K562 (cell line): ENCODE measurements around the gene SUFU. TPM values are rescaled to one million over a fixed set of nuclear protein-coding genes. Genes with fewer than 3 reads are reported as not detected.
A peak's percentile ranks its signal among the peaks of the same experiment; 100 is the strongest.

Experiments
- ATAC-seq: fragments of 200-7000 bp; cut with Tn5 transposase; 3 replicates; pipeline ENCODE4 v1.9.1; 2020; ENCODE audit warnings: moderate library complexity
- BruUV-seq: library from RNA; stranded (reverse); fragments of 400-500 nt; replicated peaks from 2 replicates; lab custom pipeline; 2021; lab: Mats Ljungman, UMichigan
- CTCF ChIA-PET: fragments of 300-600 bp; formaldehyde crosslinking; extraction: SDS; loops from one replicate; lab custom pipeline; 2021; ENCODE audit warnings: low intra/inter-chr PET ratio; lab: Yijun Ruan, JAX
- POLR2A ChIA-PET: fragments of 300-600, 350-650 bp; sonication (Branson Sonifier 250); formaldehyde crosslinking; extraction: SDS; loops from one replicate; lab custom pipeline; 2021; ENCODE audit warnings: antibody characterized with exemption, inconsistent platforms; lab: Yijun Ruan, JAX
- DNase-seq, 4 experiments: peaks; one replicate each; pipeline versions ENCODE4 v3.0.0 to v3.0.0-alpha.2; 2011 to 2018; ENCODE audit warnings: low spot score in 3 of 4, mixed read lengths in 3 of 4; ENCODE audit errors: extremely low read depth in 1 of 4
- FAIRE-seq: peaks from 2 replicates; lab custom pipeline; 2011; peaks lifted over from hg19 to GRCh38; lab: Jason Lieb, UNC
- H2AFZ ChIP-seq: 2 replicates; pipeline ENCODE4 v1.6.0; 2011; ENCODE audit warnings: low read depth, low read length, control low read depth, inconsistent platforms
- H3K27ac ChIP-seq: fragments of 200-600 bp; 3 replicates; pipeline ENCODE4 v1.8.0; 2011; ENCODE audit warnings: low read depth, mild to moderate bottlenecking, control low read depth, inconsistent platforms, low read length, moderate library complexity, mixed read lengths; ENCODE audit errors: extremely low read depth
- H3K27me3 ChIP-seq, 2 experiments: fragments of 300-600 bp in 1 of 2; 2 replicates in 1 of 2; 3 replicates in 1 of 2; pipeline versions ENCODE4 v1.6.0 to v1.8.0; 2011; ENCODE audit warnings: inconsistent platforms in 2 of 2, low read length in 2 of 2, mild to moderate bottlenecking in 1 of 2, mixed read lengths in 1 of 2, moderate library complexity in 1 of 2; ENCODE audit not compliant: control insufficient read depth in 2 of 2, insufficient read depth in 2 of 2
- H3K36me3 ChIP-seq: fragments of 300-600 bp; 3 replicates; pipeline ENCODE4 v1.8.0; 2011; ENCODE audit warnings: mild to moderate bottlenecking, low read length, inconsistent platforms; ENCODE audit not compliant: control insufficient read depth, insufficient read depth
- H3K4me1 ChIP-seq, 2 experiments: fragments of 200-600 bp in 1 of 2; replicated peaks in 1 of 2; 2 replicates in 1 of 2; 3 replicates in 1 of 2; pipeline versions ENCODE4 v1.5.1 to v1.8.0; 2011; ENCODE audit warnings: inconsistent platforms in 2 of 2, low read length in 2 of 2, mild to moderate bottlenecking in 1 of 2, mixed read lengths in 1 of 2, moderate library complexity in 1 of 2; ENCODE audit not compliant: control insufficient read depth in 2 of 2, insufficient read depth in 2 of 2
- H3K4me2 ChIP-seq: 2 replicates; pipeline ENCODE4 v1.6.1; 2011; ENCODE audit warnings: low read length, control low read depth, inconsistent platforms, mixed read lengths; ENCODE audit not compliant: insufficient read depth
- H3K4me3 ChIP-seq: fragments of 200-600 bp; sonication (generic), shearing (Covaris generic); 2 replicates; pipeline ENCODE4 v1.5.1; 2016; ENCODE audit warnings: control low read depth, inconsistent platforms
- H3K79me2 ChIP-seq: fragments of 200-600 bp; 3 replicates; pipeline ENCODE4 v1.8.0; 2011; ENCODE audit warnings: low read length, inconsistent platforms; ENCODE audit not compliant: control insufficient read depth, insufficient read depth
- H3K9ac ChIP-seq, 2 experiments: 2 replicates each; pipeline versions ENCODE4 v1.6.0 to v1.6.1; 2011; ENCODE audit warnings: low read depth in 2 of 2, low read length in 2 of 2, control low read depth in 1 of 2, inconsistent platforms in 1 of 2, mild to moderate bottlenecking in 1 of 2, mixed read lengths in 1 of 2; ENCODE audit not compliant: insufficient read depth in 1 of 2
- H3K9me1 ChIP-seq: one replicate; pipeline ENCODE4 v1.6.0; 2011; ENCODE audit warnings: inconsistent platforms, mild to moderate bottlenecking, low read length, moderate library complexity; ENCODE audit not compliant: control insufficient read depth, insufficient read depth
- H3K9me3 ChIP-seq: replicated peaks from 2 replicates; pipeline ENCODE4 v1.5.1; 2011; ENCODE audit warnings: low read depth, low read length, inconsistent platforms; ENCODE audit not compliant: control insufficient read depth, insufficient read depth
- H4K20me1 ChIP-seq: replicated peaks from 2 replicates; pipeline ENCODE4 v1.6.1; 2011; ENCODE audit warnings: low read length, inconsistent platforms, mixed read lengths; ENCODE audit not compliant: control insufficient read depth, insufficient read depth
- CBFA2T3 ChIP-seq: fragments of 450-650 bp; IDR thresholded peaks from 2 replicates; pipeline ENCODE4 v1.6.1; 2017
- DPF2 ChIP-seq: fragments of 450-650 bp; IDR thresholded peaks from 2 replicates; pipeline ENCODE4 v1.6.1; 2016
- E2F4 ChIP-seq: sonication (generic); formaldehyde crosslinking; IDR thresholded peaks from 2 replicates; pipeline ENCODE4 v1.8.0; 2022; ENCODE audit warnings: mild to moderate bottlenecking, low read depth, missing genetic modification reagents
- JUND ChIP-seq, 2 experiments: IDR thresholded peaks; 2 replicates in 1 of 2; 3 replicates in 1 of 2; pipeline ENCODE4 v1.6.1; 2011; ENCODE audit warnings: borderline replicate concordance in 2 of 2, low read depth in 2 of 2, low read length in 2 of 2, improper control_type of control experiment in 1 of 2, missing biosample characterization in 1 of 2, missing genetic modification characterization in 1 of 2, missing genetic modification reagents in 1 of 2
- PHB2 ChIP-seq: fragments of 450-650 bp; IDR thresholded peaks from 2 replicates; pipeline ENCODE4 v1.6.1; 2017; ENCODE audit warnings: low read depth
- RBM14 ChIP-seq: fragments of 200-400 bp; formaldehyde crosslinking; IDR thresholded peaks from 2 replicates; pipeline ENCODE4 v1.6.1; 2018; ENCODE audit warnings: low read depth, mild to moderate bottlenecking, low read length, moderate library complexity, borderline replicate concordance; ENCODE audit not compliant: insufficient read depth
- U2AF2 ChIP-seq: fragments of 200-400 bp; formaldehyde crosslinking; optimal IDR thresholded peaks from 2 replicates; pipeline ENCODE3; 2017; ENCODE audit warnings: low read depth, mild to moderate bottlenecking, low read length
- ZNF318 ChIP-seq, 2 experiments: fragments of 450-650 bp; IDR thresholded peaks; 2 replicates each; pipeline ENCODE4 v1.6.1; 2016; ENCODE audit warnings: mild to moderate bottlenecking in 2 of 2, borderline replicate concordance in 1 of 2, low read depth in 1 of 2, moderate library complexity in 1 of 2
- ZNF75A ChIP-seq: fragments of 450-650 bp; formaldehyde crosslinking; IDR thresholded peaks from 2 replicates; pipeline ENCODE4 v1.4.0; 2020; ENCODE audit warnings: mild to moderate bottlenecking
- WGBS: fragments of 100-300 bp; shearing (Covaris generic); methylation state at CpG from one replicate; pipeline ENCODE4 v1.1.6; 2016; ENCODE audit warnings: low coverage, mixed read lengths; ENCODE audit not compliant: insufficient coverage; ENCODE audit errors: missing lambda C conversion rate; 5-methylcytosine and 5-hydroxymethylcytosine counted together
- in situ Hi-C: fragments of 300-500 bp; cut with MboI; formaldehyde crosslinking; loops from 4 replicates; pipeline ENCODE4 v1.15.0; 2018; ENCODE audit warnings: inconsistent platforms, mixed read lengths
- intact Hi-C: fragments of 100-400 bp; cut with micrococcal nuclease; formaldehyde crosslinking; loops from 2 replicates; pipeline ENCODE4 v1.14.2; 2022
- polyA plus RNA-seq, 8 experiments: library from polyadenylated mRNA; depleted of rRNA in 4 of 8; stranded (reverse) in 5 of 8; unstranded in 3 of 8; fragments of >200 nt; fragmentation: Nextera tagmentation in 2 of 8; fragmentation: Illumina TruSeq in 1 of 8; extraction: Ambion mirVana in 2 of 8; extraction: Trizol in 1 of 8; gene quantifications; 2 replicates each; pipeline versions ENCODE4 v1.2.1 to v1.2.3, GENCODE V29; 2011 to 2014; ENCODE audit warnings: inconsistent platforms in 1 of 8, missing spikeins in 1 of 8
- total RNA-seq, 7 experiments: library from RNA; depleted of rRNA in 6 of 7; stranded (reverse); fragments of >200 nt in 6 of 7; fragmentation: Illumina TruSeq in 2 of 7; extraction: Trizol in 2 of 7; gene quantifications; 2 replicates each; pipeline versions ENCODE4 v1.2.1 to v1.2.3, GENCODE V29; 2011 to 2021; ENCODE audit warnings: low replicate concordance in 1 of 7

SUFU gene
- total and polyA plus RNA-seq, 9 of the 15 experiments (the other 6 are each of a cell fraction or from before 2014, with no cell fraction given), result 0.59 to 6.3 (median 0.82) TPM

GRCh38 chr10:102670871-102671434 is 167.2 kb downstream of the SUFU start:
- Histone ChIP-seq H3K9ac (peak overlapping the region in 1 of 2 experiments; percentile 45; a peak in 1 of 4 replicates), H4K20me1 (no peaks in the 10 kb centered on the region), H3K4me2 (peak overlapping the region; percentile 52), H3K4me3 (no peak overlapping the region), H3K27me3 (no peaks in the 10 kb centered on the region), H3K79me2 (no peaks in the 10 kb centered on the region), H3K27ac (no peak overlapping the region), H3K9me1 (no peaks in the 10 kb centered on the region), H3K9me3 (no peaks in the 10 kb centered on the region), H3K4me1 (peaks cover 31 to 40% of the 10 kb centered on the region in 2 experiments), H2AFZ (0 out of 2 replicates have a peak overlapping the region, but pooled peaks have one; percentile 6), H3K36me3 (no peaks in the 10 kb centered on the region)
- CTCF ChIA-PET, result no interaction called here
- intact Hi-C loops (loop anchor here (5.0 kb wide), 1 partner anchor 41 kb away; the partner anchor contains the start of genes ARL3 and SFXN2), in situ Hi-C loops (no loop called here)
- POLR2A ChIA-PET, result interaction anchor here (1.2 kb wide), 1 partner anchor 59 kb away, joined by 3 read pairs; no protein-coding TSS in a partner anchor
- DNase-seq (peak; percentile 56 to 69 (median 62)), ATAC-seq (peak; percentile 75), FAIRE-seq (peak; percentile 79)
- 0% methylated on average over 6 of the region's 6 CpGs for WGBS
- no TSS peak for BruUV-seq
- TF ChIP-seq ZNF75A (CRISPR knock-in tag) (no peak), U2AF2 (no peak), PHB2 (no peak), E2F4 (CRISPR knock-in tag) (no peak), JUND (IDR thresholded peaks at IDR 0.05; ENCODE audit: borderline replicate concordance, low read depth, low read length) (no peak), JUND (tag; IDR thresholded peaks at IDR 0.05; ENCODE audit: borderline replicate concordance, low read depth, low read length) (no peak), CBFA2T3 (peak; percentile 41), DPF2 (peak; percentile 46; the same call in 1 of the 2 replicates), ZNF318 (IDR thresholded peaks at IDR 0.05; ENCODE audit: borderline replicate concordance in 1 of 2, low read depth in 1 of 2) (no peak), RBM14 (no peak)
